ENCODE data around the gene C5AR1.

- TF ChIP-seq, protein P1, sequence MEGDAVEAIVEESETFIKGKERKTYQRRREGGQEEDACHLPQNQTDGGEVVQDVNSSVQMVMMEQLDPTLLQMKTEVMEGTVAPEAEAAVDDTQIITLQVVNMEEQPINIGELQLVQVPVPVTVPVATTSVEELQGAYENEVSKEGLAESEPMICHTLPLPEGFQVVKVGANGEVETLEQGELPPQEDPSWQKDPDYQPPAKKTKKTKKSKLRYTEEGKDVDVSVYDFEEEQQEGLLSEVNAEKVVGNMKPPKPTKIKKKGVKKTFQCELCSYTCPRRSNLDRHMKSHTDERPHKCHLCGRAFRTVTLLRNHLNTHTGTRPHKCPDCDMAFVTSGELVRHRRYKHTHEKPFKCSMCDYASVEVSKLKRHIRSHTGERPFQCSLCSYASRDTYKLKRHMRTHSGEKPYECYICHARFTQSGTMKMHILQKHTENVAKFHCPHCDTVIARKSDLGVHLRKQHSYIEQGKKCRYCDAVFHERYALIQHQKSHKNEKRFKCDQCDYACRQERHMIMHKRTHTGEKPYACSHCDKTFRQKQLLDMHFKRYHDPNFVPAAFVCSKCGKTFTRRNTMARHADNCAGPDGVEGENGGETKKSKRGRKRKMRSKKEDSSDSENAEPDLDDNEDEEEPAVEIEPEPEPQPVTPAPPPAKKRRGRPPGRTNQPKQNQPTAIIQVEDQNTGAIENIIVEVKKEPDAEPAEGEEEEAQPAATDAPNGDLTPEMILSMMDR (IDR thresholded peaks at IDR 0.05), result no peak
- no peak for TF ChIP-seq EP300 (IDR thresholded peaks at IDR 0.05)
- no peak for TF ChIP-seq POLR2A (IDR thresholded peaks at IDR 0.05)
Observed at GRCh38 chr19:47350630-47351029, 41.0 kb downstream of the C5AR1 start.
